Transverse colon (tissue), 4 donors: ENCODE data around the gene SPARCL1.

Source experiments
- CTCF ChIP-seq, 5 experiments: fragments of 200-600 bp in 3 of 5; fragments of 450-650 bp in 2 of 5; sonication (generic) in 3 of 5; IDR thresholded peaks; 1 replicate in 2 of 5; 2 replicates in 3 of 5; pipeline ENCODE4 v1.5.1; 2016 to 2017; ENCODE audit warnings: antibody characterized with exemption in 5 of 5, inconsistent platforms in 3 of 5, mild to moderate bottlenecking in 2 of 5, moderate library complexity in 1 of 5
- POLR2A ChIP-seq: fragments of 450-650 bp; IDR thresholded peaks from one replicate; pipeline ENCODE4 v1.6.1; 2016; ENCODE audit warnings: antibody characterized with exemption, mild to moderate bottlenecking, moderate library complexity
- POLR2AphosphoS5 ChIP-seq, 3 donors: sonication (generic); formaldehyde crosslinking; IDR thresholded peaks; one replicate each; pipeline ENCODE4 v1.6.1; 2016; ENCODE audit warnings: antibody characterized with exemption in 3 of 3

GRCh38 chr4:87521319-87521718 is 7.9 kb downstream of the SPARCL1 start:
- TF ChIP-seq CTCF (IDR thresholded peaks at IDR 0.05) (no peak), POLR2AphosphoS5 (IDR thresholded peaks at IDR 0.05) (no peak), POLR2A (no peak)
